Panc1 (cell line): ENCODE measurements around the gene HES2.

Source experiments
- CTCF ChIP-seq: fragments of 450-650 bp; IDR thresholded peaks from 2 replicates; pipeline ENCODE4 v1.5.1; 2017; ENCODE audit warnings: mild to moderate bottlenecking
- POLR2AphosphoS5 ChIP-seq: IDR thresholded peaks from 2 replicates; pipeline ENCODE4 v1.6.1; 2012; ENCODE audit warnings: mild to moderate bottlenecking, low read depth, low read length, moderate library complexity
- SIN3A ChIP-seq: IDR thresholded peaks from 2 replicates; pipeline ENCODE4 v1.6.1; 2012; ENCODE audit warnings: low read depth, mild to moderate bottlenecking, low read length, moderate library complexity, borderline replicate concordance; ENCODE audit not compliant: insufficient read depth
- TCF7L2 ChIP-seq: IDR thresholded peaks from 2 replicates; pipeline ENCODE4 v1.6.1; 2011; ENCODE audit warnings: mild to moderate bottlenecking, low read depth, low read length, inconsistent platforms
- TF ChIP-seq, protein P1 (sequence below), 2 experiments: IDR thresholded peaks; 2 replicates each; pipeline ENCODE4 v1.6.1; 2011 to 2012; ENCODE audit warnings: low read depth in 2 of 2, control low read depth in 1 of 2, low read length in 1 of 2, mild to moderate bottlenecking in 1 of 2, moderate library complexity in 1 of 2; ENCODE audit not compliant: insufficient read depth in 1 of 2

DNA sequence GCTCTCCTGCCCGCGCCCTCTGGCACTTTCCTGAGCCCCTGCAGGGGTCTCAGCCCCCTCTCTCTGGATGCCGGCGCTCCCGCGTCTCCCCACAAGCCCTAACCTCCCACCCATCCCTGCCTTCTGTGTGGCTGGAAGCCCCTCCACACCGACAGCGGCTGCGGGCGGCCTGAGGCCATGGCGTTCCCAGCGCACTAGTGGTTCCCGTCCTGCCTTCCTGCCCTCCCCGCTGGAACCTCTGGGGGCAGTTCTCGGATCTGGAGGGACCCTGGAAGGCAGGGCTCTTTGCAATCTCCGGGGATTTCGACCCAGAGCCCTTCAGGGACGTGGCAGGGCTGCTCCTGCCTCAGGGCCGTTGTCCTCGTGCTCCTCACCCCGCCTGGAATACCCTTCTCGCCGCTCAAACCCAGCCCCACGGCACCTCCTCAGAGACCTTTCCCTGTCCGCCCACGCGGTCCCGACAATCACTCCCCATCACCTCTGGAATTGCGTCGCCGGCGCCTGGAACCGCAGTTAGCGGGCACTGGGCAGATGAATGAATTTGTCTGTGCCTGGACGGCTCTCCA lies 4.4 kb upstream of the HES2 start:
- TF ChIP-seq CTCF (no peak), POLR2AphosphoS5 (no peak), SIN3A (no peak), TCF7L2 (no peak)
- TF ChIP-seq, protein P1, sequence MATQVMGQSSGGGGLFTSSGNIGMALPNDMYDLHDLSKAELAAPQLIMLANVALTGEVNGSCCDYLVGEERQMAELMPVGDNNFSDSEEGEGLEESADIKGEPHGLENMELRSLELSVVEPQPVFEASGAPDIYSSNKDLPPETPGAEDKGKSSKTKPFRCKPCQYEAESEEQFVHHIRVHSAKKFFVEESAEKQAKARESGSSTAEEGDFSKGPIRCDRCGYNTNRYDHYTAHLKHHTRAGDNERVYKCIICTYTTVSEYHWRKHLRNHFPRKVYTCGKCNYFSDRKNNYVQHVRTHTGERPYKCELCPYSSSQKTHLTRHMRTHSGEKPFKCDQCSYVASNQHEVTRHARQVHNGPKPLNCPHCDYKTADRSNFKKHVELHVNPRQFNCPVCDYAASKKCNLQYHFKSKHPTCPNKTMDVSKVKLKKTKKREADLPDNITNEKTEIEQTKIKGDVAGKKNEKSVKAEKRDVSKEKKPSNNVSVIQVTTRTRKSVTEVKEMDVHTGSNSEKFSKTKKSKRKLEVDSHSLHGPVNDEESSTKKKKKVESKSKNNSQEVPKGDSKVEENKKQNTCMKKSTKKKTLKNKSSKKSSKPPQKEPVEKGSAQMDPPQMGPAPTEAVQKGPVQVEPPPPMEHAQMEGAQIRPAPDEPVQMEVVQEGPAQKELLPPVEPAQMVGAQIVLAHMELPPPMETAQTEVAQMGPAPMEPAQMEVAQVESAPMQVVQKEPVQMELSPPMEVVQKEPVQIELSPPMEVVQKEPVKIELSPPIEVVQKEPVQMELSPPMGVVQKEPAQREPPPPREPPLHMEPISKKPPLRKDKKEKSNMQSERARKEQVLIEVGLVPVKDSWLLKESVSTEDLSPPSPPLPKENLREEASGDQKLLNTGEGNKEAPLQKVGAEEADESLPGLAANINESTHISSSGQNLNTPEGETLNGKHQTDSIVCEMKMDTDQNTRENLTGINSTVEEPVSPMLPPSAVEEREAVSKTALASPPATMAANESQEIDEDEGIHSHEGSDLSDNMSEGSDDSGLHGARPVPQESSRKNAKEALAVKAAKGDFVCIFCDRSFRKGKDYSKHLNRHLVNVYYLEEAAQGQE (IDR thresholded peaks at IDR 0.05; ENCODE audit: insufficient read depth in 1 of 2, low read depth in 2 of 2, low read length in 1 of 2): no peak
